ENCODE results near the gene IGF2BP2.
"Not testable (repeated sequence)": the region's sequence is repeated elsewhere in the genome, so short reads cannot be mapped to it uniquely, and the experiment has no call there.

Gene IGF2BP2

DNA sequence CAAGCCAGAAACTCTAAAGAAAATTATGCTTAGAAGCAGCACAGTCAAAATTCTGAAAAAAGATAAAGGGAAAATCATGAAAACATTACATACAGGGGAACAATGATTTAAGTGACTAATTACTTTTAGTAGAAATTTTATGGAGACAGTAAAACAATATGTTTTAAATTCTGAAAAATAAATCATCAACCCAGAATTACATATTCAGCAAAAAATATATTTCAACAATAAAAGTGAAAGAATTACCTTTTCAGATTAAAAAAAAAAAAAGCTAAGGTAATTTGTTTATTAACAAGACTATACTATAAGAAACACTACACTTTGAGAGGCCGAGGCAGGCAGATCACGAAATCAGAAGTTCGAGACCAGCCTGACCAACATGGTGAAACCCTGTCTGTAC, 32.4 kb upstream of the IGF2BP2 start:
- Histone ChIP-seq H3K27ac (replicated peaks) (no peak overlapping the region), H3K4me3 (replicated peaks; ENCODE audit: insufficient read depth, low read length) (no peak overlapping the region), H3K27me3 (ENCODE audit: insufficient read depth, poor library complexity, severe bottlenecking) (no peaks in the 10 kb centered on the region)
- DNase-seq (ENCODE audit: low read depth in 1 of 2, low spot score in 1 of 2), result no peak
- TF ChIP-seq SPI1 (IDR thresholded peaks at IDR 0.05; ENCODE audit: borderline replicate concordance, low read depth) (no peak), POLR2AphosphoS5 (IDR thresholded peaks at IDR 0.05; ENCODE audit: low read depth) (no peak)
- TF ChIP-seq, protein P1, sequence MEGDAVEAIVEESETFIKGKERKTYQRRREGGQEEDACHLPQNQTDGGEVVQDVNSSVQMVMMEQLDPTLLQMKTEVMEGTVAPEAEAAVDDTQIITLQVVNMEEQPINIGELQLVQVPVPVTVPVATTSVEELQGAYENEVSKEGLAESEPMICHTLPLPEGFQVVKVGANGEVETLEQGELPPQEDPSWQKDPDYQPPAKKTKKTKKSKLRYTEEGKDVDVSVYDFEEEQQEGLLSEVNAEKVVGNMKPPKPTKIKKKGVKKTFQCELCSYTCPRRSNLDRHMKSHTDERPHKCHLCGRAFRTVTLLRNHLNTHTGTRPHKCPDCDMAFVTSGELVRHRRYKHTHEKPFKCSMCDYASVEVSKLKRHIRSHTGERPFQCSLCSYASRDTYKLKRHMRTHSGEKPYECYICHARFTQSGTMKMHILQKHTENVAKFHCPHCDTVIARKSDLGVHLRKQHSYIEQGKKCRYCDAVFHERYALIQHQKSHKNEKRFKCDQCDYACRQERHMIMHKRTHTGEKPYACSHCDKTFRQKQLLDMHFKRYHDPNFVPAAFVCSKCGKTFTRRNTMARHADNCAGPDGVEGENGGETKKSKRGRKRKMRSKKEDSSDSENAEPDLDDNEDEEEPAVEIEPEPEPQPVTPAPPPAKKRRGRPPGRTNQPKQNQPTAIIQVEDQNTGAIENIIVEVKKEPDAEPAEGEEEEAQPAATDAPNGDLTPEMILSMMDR (IDR thresholded peaks at IDR 0.05; ENCODE audit: insufficient read depth, low read length), result no peak
- TF ChIP-seq, protein P2, sequence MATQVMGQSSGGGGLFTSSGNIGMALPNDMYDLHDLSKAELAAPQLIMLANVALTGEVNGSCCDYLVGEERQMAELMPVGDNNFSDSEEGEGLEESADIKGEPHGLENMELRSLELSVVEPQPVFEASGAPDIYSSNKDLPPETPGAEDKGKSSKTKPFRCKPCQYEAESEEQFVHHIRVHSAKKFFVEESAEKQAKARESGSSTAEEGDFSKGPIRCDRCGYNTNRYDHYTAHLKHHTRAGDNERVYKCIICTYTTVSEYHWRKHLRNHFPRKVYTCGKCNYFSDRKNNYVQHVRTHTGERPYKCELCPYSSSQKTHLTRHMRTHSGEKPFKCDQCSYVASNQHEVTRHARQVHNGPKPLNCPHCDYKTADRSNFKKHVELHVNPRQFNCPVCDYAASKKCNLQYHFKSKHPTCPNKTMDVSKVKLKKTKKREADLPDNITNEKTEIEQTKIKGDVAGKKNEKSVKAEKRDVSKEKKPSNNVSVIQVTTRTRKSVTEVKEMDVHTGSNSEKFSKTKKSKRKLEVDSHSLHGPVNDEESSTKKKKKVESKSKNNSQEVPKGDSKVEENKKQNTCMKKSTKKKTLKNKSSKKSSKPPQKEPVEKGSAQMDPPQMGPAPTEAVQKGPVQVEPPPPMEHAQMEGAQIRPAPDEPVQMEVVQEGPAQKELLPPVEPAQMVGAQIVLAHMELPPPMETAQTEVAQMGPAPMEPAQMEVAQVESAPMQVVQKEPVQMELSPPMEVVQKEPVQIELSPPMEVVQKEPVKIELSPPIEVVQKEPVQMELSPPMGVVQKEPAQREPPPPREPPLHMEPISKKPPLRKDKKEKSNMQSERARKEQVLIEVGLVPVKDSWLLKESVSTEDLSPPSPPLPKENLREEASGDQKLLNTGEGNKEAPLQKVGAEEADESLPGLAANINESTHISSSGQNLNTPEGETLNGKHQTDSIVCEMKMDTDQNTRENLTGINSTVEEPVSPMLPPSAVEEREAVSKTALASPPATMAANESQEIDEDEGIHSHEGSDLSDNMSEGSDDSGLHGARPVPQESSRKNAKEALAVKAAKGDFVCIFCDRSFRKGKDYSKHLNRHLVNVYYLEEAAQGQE (IDR thresholded peaks at IDR 0.05; ENCODE audit: insufficient replicate concordance, low read depth), result no peak

DNA sequence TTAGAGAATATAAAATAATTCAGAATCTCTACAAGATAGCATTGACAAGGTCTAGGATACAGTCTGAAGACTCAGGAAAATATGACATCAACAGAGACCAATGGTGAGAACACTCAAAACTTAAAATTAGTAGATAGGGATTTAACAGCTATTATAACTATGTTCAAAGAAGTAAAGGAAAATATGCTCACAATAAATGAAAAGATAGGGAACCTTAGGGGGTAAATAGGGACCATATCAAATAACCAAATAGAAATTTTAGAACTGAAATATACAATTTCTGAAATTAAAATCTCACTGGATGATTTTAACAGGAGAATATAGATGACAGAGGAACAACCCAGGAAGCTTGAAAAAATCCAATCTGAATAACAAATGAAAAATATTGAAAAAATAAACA, 31.8 kb upstream of the IGF2BP2 start:
- no peak for DNase-seq (ENCODE audit: low read depth in 1 of 2, low spot score in 1 of 2)
- Histone ChIP-seq H3K27ac (replicated peaks) (no peak overlapping the region), H3K27me3 (ENCODE audit: insufficient read depth, poor library complexity, severe bottlenecking) (no peaks in the 10 kb centered on the region), H3K4me3 (replicated peaks; ENCODE audit: insufficient read depth, low read length) (no peak overlapping the region)
- TF ChIP-seq GABPA (IDR thresholded peaks at IDR 0.05; ENCODE audit: low read depth) (no peak), POLR2AphosphoS5 (IDR thresholded peaks at IDR 0.05; ENCODE audit: low read depth) (no peak), SPI1 (IDR thresholded peaks at IDR 0.05; ENCODE audit: borderline replicate concordance, low read depth) (no peak)
- TF ChIP-seq, protein P2 (IDR thresholded peaks at IDR 0.05; ENCODE audit: insufficient replicate concordance, low read depth), result no peak
- TF ChIP-seq, protein P1 (IDR thresholded peaks at IDR 0.05; ENCODE audit: insufficient read depth, low read length), result no peak

DNA sequence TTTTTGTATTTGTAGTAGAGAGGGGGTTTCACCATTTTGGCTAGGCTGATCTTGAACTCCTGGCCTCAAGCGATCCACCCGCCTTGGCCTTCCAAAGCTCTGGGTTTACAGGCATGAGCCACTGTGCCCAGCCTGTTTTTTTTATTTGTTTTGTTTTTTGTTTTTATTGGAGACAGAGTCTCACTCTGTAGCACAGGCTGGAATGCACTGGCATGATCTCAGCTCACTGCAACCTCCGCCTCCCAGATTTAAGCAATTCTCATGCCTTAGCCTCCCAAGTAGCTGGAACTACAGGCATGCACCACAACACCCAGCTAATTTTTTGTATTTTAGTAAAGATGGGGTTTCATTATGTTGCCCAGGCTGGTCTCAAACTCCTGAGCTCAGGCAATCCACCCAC, 28.9 kb upstream of the IGF2BP2 start:
- H3K27ac ChIP-seq (replicated peaks); H3K4me3 ChIP-seq (replicated peaks; ENCODE audit: insufficient read depth, low read length); DNase-seq (ENCODE audit: low read depth in 1 of 2, low spot score in 1 of 2); H3K27me3 ChIP-seq (ENCODE audit: insufficient read depth, poor library complexity, severe bottlenecking): not testable (repeated sequence)

DNA sequence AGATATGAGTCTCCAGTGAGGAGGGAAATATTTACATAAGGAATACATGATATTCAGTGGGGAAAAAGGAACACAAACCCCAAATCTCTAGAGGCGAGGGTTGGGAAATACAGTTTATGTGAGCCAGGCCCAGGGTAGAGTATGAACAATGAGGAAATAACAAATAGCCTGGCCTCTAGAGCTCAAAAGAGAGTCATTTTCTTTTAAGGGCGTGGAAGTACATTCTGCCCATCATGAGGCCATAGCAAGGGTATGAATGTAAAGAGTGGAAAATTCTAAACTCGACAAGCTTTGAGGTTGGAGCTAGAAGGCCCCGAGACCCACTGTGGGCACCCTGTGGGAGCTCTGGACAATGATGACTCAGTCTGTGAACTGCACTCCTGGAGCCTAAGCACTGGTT, 27.8 kb upstream of the IGF2BP2 start:
- no peak for DNase-seq (ENCODE audit: low read depth in 1 of 2, low spot score in 1 of 2)
- H3K4me3 ChIP-seq (replicated peaks; ENCODE audit: insufficient read depth, low read length), result no peak overlapping the region
- no peaks in the 10 kb centered on the region for H3K27me3 ChIP-seq (ENCODE audit: insufficient read depth, poor library complexity, severe bottlenecking)
- H3K27ac ChIP-seq (replicated peaks), result no peak overlapping the region
- TF ChIP-seq SPI1 (IDR thresholded peaks at IDR 0.05; ENCODE audit: borderline replicate concordance, low read depth), result no peak
- no peak for TF ChIP-seq POLR2AphosphoS5 (IDR thresholded peaks at IDR 0.05; ENCODE audit: low read depth)
- no peak for TF ChIP-seq GABPA (IDR thresholded peaks at IDR 0.05; ENCODE audit: low read depth)

DNA sequence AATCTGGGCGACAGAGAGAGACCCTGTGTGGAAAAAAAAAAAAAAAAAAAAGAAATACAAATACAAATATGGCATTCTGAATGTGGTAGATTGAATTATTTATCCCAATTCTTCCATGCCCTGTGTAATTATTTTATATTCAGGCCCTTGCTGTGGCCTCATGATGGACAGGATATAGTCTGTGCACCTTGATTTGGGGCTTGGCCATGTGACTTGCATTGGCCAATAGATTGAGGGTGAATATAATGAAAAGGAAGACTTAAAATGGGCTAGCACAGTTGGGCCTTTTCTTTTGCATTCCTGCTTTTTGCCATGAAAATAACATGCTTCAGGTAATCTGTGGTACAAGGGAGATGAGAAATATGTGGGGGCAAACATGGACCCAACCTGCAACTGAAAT, 27.1 kb upstream of the IGF2BP2 start:
- Histone ChIP-seq H3K4me3 (replicated peaks; ENCODE audit: insufficient read depth, low read length) (no peak overlapping the region), H3K27me3 (ENCODE audit: insufficient read depth, poor library complexity, severe bottlenecking) (no peaks in the 10 kb centered on the region), H3K27ac (replicated peaks) (no peak overlapping the region)
- TF ChIP-seq, protein P2 (IDR thresholded peaks at IDR 0.05; ENCODE audit: insufficient replicate concordance, low read depth), result no peak
- TF ChIP-seq, protein P1 (IDR thresholded peaks at IDR 0.05; ENCODE audit: insufficient read depth, low read length), result no peak
- TF ChIP-seq SPI1 (IDR thresholded peaks at IDR 0.05; ENCODE audit: borderline replicate concordance, low read depth) (no peak), POLR2AphosphoS5 (IDR thresholded peaks at IDR 0.05; ENCODE audit: low read depth) (no peak), GABPA (IDR thresholded peaks at IDR 0.05; ENCODE audit: low read depth) (no peak)
- no peak for DNase-seq (ENCODE audit: low read depth in 1 of 2, low spot score in 1 of 2)

Data from HL-60 (cell line).